Naive thymus-derived CD4-positive, alpha-beta T cell (primary cell): ENCODE data around the gene NBDY. TPM values are rescaled to one million over a fixed set of nuclear protein-coding genes. Genes with fewer than 3 reads are reported as not detected.

Experiments used
- ATAC-seq: fragments of 150-1000 bp; cut with Tn5 transposase; 2 replicates; pipeline ENCODE4 v1.10.0; 2021; ENCODE audit warnings: mild to moderate bottlenecking, moderate library complexity
- CTCF ChIA-PET: fragments of 350-600 bp; sonication (Branson Sonifier 250); formaldehyde crosslinking; loops from one replicate; lab custom pipeline; 2021; ENCODE audit warnings: antibody characterized with exemption; lab: Charles Lee
- POLR2A ChIA-PET: fragments of 350-600 bp; sonication (Branson Sonifier 250); formaldehyde crosslinking; loops from one replicate; lab custom pipeline; 2021; ENCODE audit warnings: antibody characterized with exemption, inconsistent platforms; lab: Charles Lee
- DNase-seq, 9 donors: peaks; one replicate each; pipeline versions ENCODE4 v3.0.0 to v3.0.0-alpha.2; 2020 to 2022; ENCODE audit warnings: mixed read lengths in 1 of 9
- H3K27ac ChIP-seq: one replicate; pipeline ENCODE4 v1.7.0; 2013; ENCODE audit warnings: mild to moderate bottlenecking, low read depth, low read length, moderate library complexity
- H3K27me3 ChIP-seq, 2 donors: one replicate each; pipeline ENCODE4 v1.7.0; 2013; ENCODE audit warnings: low read length in 2 of 2, mild to moderate bottlenecking in 2 of 2, moderate library complexity in 2 of 2; ENCODE audit not compliant: control insufficient read depth in 2 of 2, insufficient read depth in 2 of 2
- H3K36me3 ChIP-seq, 3 experiments: 1 replicate in 2 of 3; 2 replicates in 1 of 3; pipeline ENCODE4 v1.7.0; 2013; ENCODE audit warnings: low read length in 3 of 3, mild to moderate bottlenecking in 3 of 3, moderate library complexity in 1 of 3; ENCODE audit not compliant: insufficient read depth in 3 of 3, control insufficient read depth in 2 of 3
- H3K4me1 ChIP-seq, 2 donors: one replicate each; pipeline ENCODE4 v1.7.0; 2013; ENCODE audit warnings: low read length in 2 of 2, mild to moderate bottlenecking in 2 of 2, moderate library complexity in 1 of 2; ENCODE audit not compliant: control insufficient read depth in 2 of 2, insufficient read depth in 2 of 2
- H3K4me3 ChIP-seq: 2 replicates; pipeline ENCODE4 v1.7.0; 2013; ENCODE audit warnings: mild to moderate bottlenecking, low read length
- H3K9me3 ChIP-seq, 3 experiments: 1 replicate in 2 of 3; 2 replicates in 1 of 3; pipeline ENCODE4 v1.7.0; 2013; ENCODE audit warnings: low read length in 3 of 3; ENCODE audit not compliant: control insufficient read depth in 2 of 3
- H3K27ac Mint-ChIP-seq, 9 donors: one replicate each; pipeline ENCODE4 v1.8.0; 2020 to 2022; ENCODE audit warnings: mixed read lengths in 9 of 9, mild to moderate bottlenecking in 8 of 9, moderate library complexity in 5 of 9, inconsistent platforms in 2 of 9
- H3K27me3 Mint-ChIP-seq, 5 donors: one replicate each; pipeline ENCODE4 v1.8.0; 2021 to 2022; ENCODE audit warnings: mixed read lengths in 5 of 5, mild to moderate bottlenecking in 1 of 5
- H3K36me3 Mint-ChIP-seq, 5 donors: one replicate each; pipeline ENCODE4 v1.8.0; 2020 to 2022; ENCODE audit warnings: mixed read lengths in 5 of 5, mild to moderate bottlenecking in 3 of 5, inconsistent platforms in 1 of 5
- H3K4me1 Mint-ChIP-seq, 7 donors: one replicate each; pipeline ENCODE4 v1.8.0; 2020 to 2022; ENCODE audit warnings: mixed read lengths in 7 of 7, mild to moderate bottlenecking in 3 of 7, inconsistent platforms in 1 of 7
- H3K4me3 Mint-ChIP-seq, 10 donors: one replicate each; pipeline ENCODE4 v1.8.0; 2020 to 2022; ENCODE audit warnings: mild to moderate bottlenecking in 10 of 10, mixed read lengths in 10 of 10, moderate library complexity in 6 of 10, inconsistent platforms in 2 of 10
- H3K9me3 Mint-ChIP-seq, 11 donors: one replicate each; pipeline ENCODE4 v1.8.0; 2020 to 2022; ENCODE audit warnings: mixed read lengths in 11 of 11, mild to moderate bottlenecking in 4 of 11, inconsistent platforms in 1 of 11, moderate library complexity in 1 of 11
- intact Hi-C, 2 donors: fragments of 100-400 bp; cut with micrococcal nuclease; formaldehyde crosslinking; loops; one replicate each; pipeline ENCODE4 v1.15.1; 2023
- polyA plus RNA-seq, 2 donors: library from polyadenylated mRNA; unstranded; fragments of 300-500 nt; fragmentation: Illumina TruSeq; gene quantifications; one replicate each; pipeline ENCODE4 v1.2.3, GENCODE V29; 2021
- total RNA-seq, 6 experiments: library from RNA in 5 of 6; stranded (reverse) in 5 of 6; gene quantifications; 1 replicate in 5 of 6; 2 replicates in 1 of 6; pipeline ENCODE4 v1.2.3 and lab custom pipeline; 2021 to 2026

The NBDY gene
- total and polyA plus RNA-seq, 7 experiments from 2014 or later, result 24.9 to 91.5 (median 40.9) TPM

DNA sequence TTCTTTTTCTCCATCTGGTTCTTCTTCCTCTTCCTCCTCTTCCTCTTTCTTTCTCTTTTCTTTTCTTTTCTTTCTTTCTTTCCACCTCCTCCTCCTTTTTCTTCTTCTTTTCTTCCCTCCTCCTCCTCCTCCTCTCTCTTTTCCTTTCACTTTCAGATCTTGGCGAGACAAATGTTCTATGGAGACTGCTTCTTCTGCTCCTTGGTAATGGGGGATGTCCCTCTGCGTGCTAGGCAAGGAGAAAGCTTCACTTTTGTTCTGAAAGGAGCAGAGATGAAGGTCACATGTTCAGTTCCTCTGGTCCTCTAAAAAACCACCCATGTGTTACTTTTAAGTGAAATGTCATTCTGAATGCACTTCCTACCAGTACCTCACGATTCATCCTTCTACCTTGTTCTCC is 33.2 kb downstream of the NBDY start:
- ATAC-seq, result no peak
- peaks cover 0 to 2% (median 0%) of the 10 kb centered on the region in 5 donors for H3K36me3 Mint-ChIP-seq

DNA sequence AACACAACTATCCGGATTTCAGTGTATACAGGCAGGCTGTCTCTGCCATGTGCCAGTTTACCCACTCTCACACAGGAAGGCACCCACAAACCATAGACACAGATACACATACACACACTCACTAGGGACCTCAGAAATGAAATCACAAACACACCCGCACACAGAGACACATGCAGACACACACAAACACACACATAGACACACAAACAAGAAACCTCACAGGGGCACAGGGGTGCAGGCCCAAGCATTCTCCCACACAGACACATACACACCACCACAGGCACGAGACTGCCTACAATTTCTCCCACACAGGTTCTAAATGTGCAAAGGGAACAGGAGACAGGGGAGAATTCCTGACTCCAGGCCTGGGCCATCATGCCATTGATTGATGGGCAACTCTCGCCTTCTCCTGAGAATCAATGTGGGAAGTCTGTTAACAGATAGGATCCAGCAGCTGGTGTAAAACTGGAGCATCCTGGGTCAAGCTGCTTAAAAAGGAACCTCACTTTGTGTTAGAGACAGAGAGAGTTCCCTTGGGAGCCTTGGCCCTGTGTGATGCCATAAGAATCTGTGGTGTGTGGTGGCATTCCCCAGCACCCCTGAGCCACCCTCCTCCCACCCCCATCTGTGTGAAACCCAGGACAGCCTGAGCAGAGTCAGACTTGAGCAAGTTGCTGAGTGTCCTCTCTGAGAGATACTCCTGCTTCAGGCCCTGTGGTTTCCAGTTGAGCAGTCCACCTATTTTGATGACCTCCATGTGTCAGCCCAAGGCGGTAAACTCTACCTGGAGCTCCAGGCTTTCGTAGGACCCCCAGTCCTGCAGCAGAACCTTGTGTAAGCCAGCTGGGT is 33.9 kb downstream of the NBDY start:
- Histone ChIP-seq H3K9me3 (no peaks in the 10 kb centered on the region), H3K4me3 (peak overlapping the region; percentile 24), H3K36me3 (peaks cover 0 to 12% (median 0%) of the 10 kb centered on the region in 3 experiments), H3K27me3 (no peaks in the 10 kb centered on the region), H3K4me1 (peaks cover 19 to 40% of the 10 kb centered on the region in 2 donors), H3K27ac (peak overlapping the region; percentile 82)
- Mint-ChIP-seq H3K9me3 (peaks cover 0 to 1% (median 0%) of the 10 kb centered on the region in 11 donors), H3K27me3 (no peaks in the 10 kb centered on the region), H3K27ac (peak overlapping the region; percentile 90 to 99 (median 94)), H3K36me3 (peaks cover 0 to 2% (median 0%) of the 10 kb centered on the region in 5 donors), H3K4me1 (peaks cover 32 to 70% (median 54%) of the 10 kb centered on the region in 7 donors), H3K4me3 (peak overlapping the region; percentile 74 to 96 (median 86))
- ChIA-PET POLR2A (interaction anchor here (0.7 kb wide), 1 partner anchor 50 kb away, joined by 3 read pairs; no protein-coding TSS in a partner anchor), CTCF (interaction anchor here (0.7 to 1.3 kb wide), 2 partner anchors 52 to 215 kb away, joined by 3 to 6 read pairs; no protein-coding TSS in a partner anchor)
- no peak for ATAC-seq
- intact Hi-C loops, result loop anchor here in 1 of 2 donors (1.0 kb wide), 1 partner anchor 38 kb away; no protein-coding TSS in a partner anchor
- no peak for DNase-seq

More for the DNA sequence above, 33.2 kb downstream of the NBDY start:
- no peaks in the 10 kb centered on the region for H3K9me3 ChIP-seq
- H3K4me3 ChIP-seq, result peak overlapping the region; percentile 24
- POLR2A ChIA-PET, result no interaction called here
- H3K27ac ChIP-seq, result peak overlapping the region; percentile 82
- H3K27ac Mint-ChIP-seq, result peak overlapping the region; percentile 90 to 99 (median 94)
- DNase-seq, result no peak
- peaks cover 19 to 45% of the 10 kb centered on the region in 2 donors for H3K4me1 ChIP-seq
- CTCF ChIA-PET, result interaction anchor here (0.7 to 1.3 kb wide), 2 partner anchors 53 to 216 kb away, joined by 3 to 6 read pairs; no protein-coding TSS in a partner anchor
- no peaks in the 10 kb centered on the region for H3K27me3 Mint-ChIP-seq
- H3K4me1 Mint-ChIP-seq, result peaks cover 32 to 77% (median 61%) of the 10 kb centered on the region in 7 donors
- intact Hi-C loops, result loop anchor here in 1 of 2 donors (1.0 kb wide), 1 partner anchor 39 kb away; no protein-coding TSS in a partner anchor
- H3K9me3 Mint-ChIP-seq, result peaks cover 0 to 1% (median 0%) of the 10 kb centered on the region in 11 donors
- peak overlapping the region; percentile 73 to 86 (median 80) for H3K4me3 Mint-ChIP-seq
- H3K36me3 ChIP-seq, result peaks cover 0 to 9% (median 0%) of the 10 kb centered on the region in 3 experiments
- H3K27me3 ChIP-seq, result no peaks in the 10 kb centered on the region

DNA sequence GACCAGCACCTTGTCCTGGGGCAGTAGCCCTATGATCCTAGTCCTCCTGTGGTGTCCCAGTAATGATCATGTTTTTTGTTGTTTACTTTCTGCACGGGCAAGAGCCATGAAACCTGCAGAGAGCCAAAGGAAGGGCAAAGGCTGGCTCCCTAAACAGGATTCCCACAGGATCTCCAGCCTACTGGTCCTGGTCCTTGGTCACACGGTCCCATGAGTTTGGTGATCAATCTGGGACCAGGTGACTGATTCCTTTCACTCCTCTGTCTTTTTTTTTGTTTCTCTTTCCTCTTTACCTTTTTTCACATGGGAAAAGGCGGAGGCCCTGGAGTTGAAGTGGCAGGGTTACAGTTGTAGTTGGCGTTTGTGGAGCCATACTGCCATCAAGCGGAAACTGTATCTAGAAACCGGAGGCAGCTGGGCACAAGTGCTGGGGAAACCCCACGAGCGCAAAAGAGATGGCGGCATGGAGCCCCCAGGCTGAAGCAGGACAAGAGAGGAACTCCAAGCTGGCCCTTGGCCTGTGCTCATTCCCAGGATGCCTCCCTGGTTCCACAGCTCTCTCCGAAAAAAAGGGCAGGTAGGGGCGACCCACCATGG is 34.6 kb downstream of the NBDY start:
- peaks cover 19 to 40% of the 10 kb centered on the region in 2 donors for H3K4me1 ChIP-seq
- H3K36me3 ChIP-seq, result peaks cover 0 to 12% (median 0%) of the 10 kb centered on the region in 3 experiments
- ChIA-PET POLR2A (interaction anchor here (0.7 kb wide), 1 partner anchor 49 kb away, joined by 3 read pairs; no protein-coding TSS in a partner anchor), CTCF (interaction anchor here (0.6 to 1.5 kb wide), 3 partner anchors 37 to 227 kb away, joined by 3 to 5 read pairs (median 3); no protein-coding TSS in a partner anchor)
- H3K9me3 ChIP-seq, result no peaks in the 10 kb centered on the region
- H3K9me3 Mint-ChIP-seq, result peaks cover 0 to 1% (median 0%) of the 10 kb centered on the region in 11 donors
- no peaks in the 10 kb centered on the region for H3K27me3 ChIP-seq
- H3K4me1 Mint-ChIP-seq, result peaks cover 32 to 69% (median 54%) of the 10 kb centered on the region in 7 donors
- peak overlapping the region in 7 of 10 donors; percentile 20 to 96 (median 89) for H3K4me3 Mint-ChIP-seq
- peak overlapping the region; percentile 81 to 99 (median 93) for H3K27ac Mint-ChIP-seq
- no peak for ATAC-seq
- H3K4me3 ChIP-seq, result no peak overlapping the region
- H3K36me3 Mint-ChIP-seq, result peaks cover 0 to 2% (median 0%) of the 10 kb centered on the region in 5 donors
- DNase-seq, result peak in 5 of 9 donors; percentile 81 to 91 (median 87)
- peak overlapping the region; percentile 82 for H3K27ac ChIP-seq
- intact Hi-C loops, result no loop called here
- no peaks in the 10 kb centered on the region for H3K27me3 Mint-ChIP-seq

DNA sequence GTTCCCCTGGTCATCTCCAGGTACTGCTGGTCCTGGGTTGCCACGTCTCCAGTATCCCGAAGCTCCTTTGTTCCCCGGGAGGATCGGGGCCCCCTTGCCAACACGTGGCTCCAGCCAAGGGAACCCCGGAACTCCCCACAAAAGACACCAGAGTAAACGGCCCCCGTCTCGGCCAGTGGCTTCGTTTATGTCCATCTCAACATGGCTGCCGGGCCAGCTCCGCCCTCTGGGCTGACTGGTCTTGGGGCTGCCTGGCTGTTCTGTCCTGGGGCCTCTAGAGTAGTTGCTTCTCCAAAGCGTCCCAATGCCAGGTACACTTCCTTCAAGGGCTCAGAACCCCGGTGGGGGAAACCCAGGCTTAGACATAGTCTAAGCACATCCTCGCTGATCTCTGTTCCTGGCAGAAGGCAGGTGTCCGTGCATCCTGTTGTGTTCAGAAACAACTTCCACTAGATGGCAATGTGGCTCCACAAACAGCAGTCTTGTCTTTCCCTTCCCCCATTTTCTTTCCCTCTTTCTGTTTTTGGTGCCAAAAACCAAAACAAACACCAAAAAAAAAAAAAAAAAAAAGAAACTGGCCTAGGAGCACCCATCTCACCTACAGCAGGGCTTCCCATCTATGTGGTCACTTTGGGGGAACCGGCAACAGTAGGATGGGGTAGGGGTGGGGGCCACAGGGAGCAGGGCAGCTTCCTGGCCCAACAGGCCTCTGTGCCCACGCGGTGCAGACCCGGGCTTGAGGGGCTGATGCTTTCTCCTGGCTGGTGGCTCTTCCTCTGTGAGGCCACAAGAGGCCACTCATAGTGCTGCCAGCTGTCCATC is 35.3 kb downstream of the NBDY start:
- Mint-ChIP-seq H3K27ac (peak overlapping the region; percentile 90 to 99 (median 94)), H3K4me1 (peaks cover 32 to 69% (median 54%) of the 10 kb centered on the region in 7 donors), H3K4me3 (peak overlapping the region; percentile 75 to 96 (median 86)), H3K9me3 (peaks cover 0 to 1% (median 0%) of the 10 kb centered on the region in 11 donors), H3K27me3 (no peaks in the 10 kb centered on the region), H3K36me3 (peaks cover 0 to 2% (median 0%) of the 10 kb centered on the region in 5 donors)
- Histone ChIP-seq H3K36me3 (peaks cover 0 to 12% (median 0%) of the 10 kb centered on the region in 3 experiments), H3K4me1 (peaks cover 19 to 40% of the 10 kb centered on the region in 2 donors), H3K27me3 (no peaks in the 10 kb centered on the region), H3K4me3 (peak overlapping the region; percentile 37), H3K9me3 (no peaks in the 10 kb centered on the region), H3K27ac (peak overlapping the region; percentile 82)
- peak; percentile 85 for ATAC-seq
- peak; percentile 30 to 94 (median 89) for DNase-seq
- intact Hi-C loops, result no loop called here
- ChIA-PET POLR2A (interaction anchor here (0.7 kb wide), 3 partner anchors 8 to 1436 kb away, joined by 3 read pairs; no protein-coding TSS in a partner anchor), CTCF (interaction anchor here (0.6 to 1.5 kb wide), 3 partner anchors 37 to 226 kb away, joined by 3 to 5 read pairs (median 3); no protein-coding TSS in a partner anchor)

DNA sequence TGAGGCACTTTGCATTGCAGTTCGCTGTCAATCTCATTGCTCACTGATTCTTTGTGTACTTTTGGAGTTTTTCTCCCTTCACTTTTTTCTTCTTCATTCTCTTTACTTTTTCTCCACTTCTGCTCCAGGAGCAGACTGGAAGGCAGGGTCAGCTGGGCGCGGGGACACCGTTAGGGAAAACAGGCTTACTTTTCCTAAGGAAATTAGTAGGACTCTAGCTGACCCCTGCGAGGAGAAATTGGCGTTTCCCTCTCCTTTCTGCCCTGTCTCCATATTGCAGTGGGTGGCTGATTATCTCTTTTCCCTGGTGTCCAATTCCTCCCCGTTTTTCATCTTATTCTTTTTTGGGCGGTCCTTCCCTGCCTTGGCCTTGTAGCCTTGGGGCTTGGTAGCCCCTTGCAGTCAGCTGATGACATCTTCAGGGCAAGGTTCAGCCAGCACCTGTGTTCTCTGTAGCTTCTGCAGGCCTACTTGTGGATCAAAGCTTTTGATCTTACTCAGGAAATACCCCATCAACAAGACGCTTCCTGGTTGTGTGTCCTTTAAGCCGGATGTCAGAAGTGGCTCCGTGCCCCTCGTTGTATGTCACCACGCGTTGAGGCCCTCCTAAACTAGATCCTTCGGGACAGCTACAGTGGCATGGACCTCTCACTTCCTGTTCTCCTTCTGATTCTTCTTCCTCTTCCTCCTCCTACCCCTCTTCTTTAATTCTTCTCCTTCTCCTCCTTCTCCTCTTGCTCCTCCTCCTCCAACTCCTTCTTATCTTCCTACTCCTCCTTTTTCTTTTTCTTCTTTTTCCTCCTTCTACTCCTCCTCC is 36.1 kb downstream of the NBDY start:
- H3K4me1 Mint-ChIP-seq, result peaks cover 32 to 66% (median 54%) of the 10 kb centered on the region in 7 donors
- H3K36me3 Mint-ChIP-seq, result peaks cover 0 to 2% (median 0%) of the 10 kb centered on the region in 5 donors
- DNase-seq (peak in 6 of 9 donors; percentile 36 to 58 (median 51)), ATAC-seq (peak; percentile 38)
- CTCF ChIA-PET, result interaction anchor here (0.7 to 1.5 kb wide), 2 partner anchors 37 to 213 kb away, joined by 5 read pairs; no protein-coding TSS in a partner anchor
- H3K27ac Mint-ChIP-seq, result peak overlapping the region; percentile 90 to 99 (median 94)
- H3K4me3 ChIP-seq, result peak overlapping the region; percentile 37
- POLR2A ChIA-PET, result interaction anchor here (0.6 to 0.7 kb wide), 4 partner anchors 9 to 1437 kb away, joined by 3 read pairs; no protein-coding TSS in a partner anchor
- peak overlapping the region; percentile 75 to 96 (median 86) for H3K4me3 Mint-ChIP-seq
- peaks cover 0 to 1% (median 0%) of the 10 kb centered on the region in 11 donors for H3K9me3 Mint-ChIP-seq
- H3K36me3 ChIP-seq, result peaks cover 0 to 12% (median 0%) of the 10 kb centered on the region in 3 experiments
- peaks cover 19 to 40% of the 10 kb centered on the region in 2 donors for H3K4me1 ChIP-seq
- intact Hi-C loops, result no loop called here
- peak overlapping the region; percentile 82 for H3K27ac ChIP-seq
- H3K27me3 ChIP-seq, result no peaks in the 10 kb centered on the region
- no peaks in the 10 kb centered on the region for H3K27me3 Mint-ChIP-seq
- H3K9me3 ChIP-seq, result no peaks in the 10 kb centered on the region
